SU-DHL-6 (cell line): Measurements from ENCODE around the gene CAPN3.
"Not testable (repeated sequence)": the region's sequence is repeated elsewhere in the genome, so short reads cannot be mapped to it uniquely, and the experiment has no call there.

Experiments used
- H2AFZ ChIP-seq: fragments of 200-600 bp; sonication (generic); 2 replicates; pipeline ENCODE4 v1.6.1; 2014; ENCODE audit warnings: low read depth, mild to moderate bottlenecking, moderate library complexity, mixed read lengths, antibody characterized with exemption, low read length; ENCODE audit not compliant: severe bottlenecking
- H3F3A ChIP-seq: fragments of 200-600 bp; shearing (Covaris generic); 2 replicates; pipeline ENCODE4 v1.6.0; 2016; ENCODE audit warnings: antibody characterized with exemption, mild to moderate bottlenecking; ENCODE audit not compliant: insufficient read depth
- H3K27ac ChIP-seq: fragments of 200-600 bp; sonication (generic); 2 replicates; pipeline ENCODE4 v1.5.1; 2016; ENCODE audit warnings: low read depth, mild to moderate bottlenecking, low read length, moderate library complexity, mixed read lengths
- H3K27me3 ChIP-seq: fragments of 200-600 bp; sonication (generic), shearing (Covaris generic); 2 replicates; pipeline ENCODE4 v1.6.0; 2014; ENCODE audit warnings: mild to moderate bottlenecking, low read length
- H3K36me3 ChIP-seq: fragments of 200-600 bp; sonication (generic); 2 replicates; pipeline ENCODE4 v1.6.1; 2014; ENCODE audit warnings: mild to moderate bottlenecking, low read length, mixed read lengths
- H3K4me2 ChIP-seq: fragments of 300-600, 200-600 bp; shearing (Covaris generic), sonication (generic); 2 replicates; pipeline ENCODE4 v1.6.0; 2014; ENCODE audit warnings: low read length, low read depth, mild to moderate bottlenecking; ENCODE audit not compliant: poor library complexity, severe bottlenecking
- H3K4me3 ChIP-seq: fragments of 200-600 bp; sonication (generic); 2 replicates; pipeline ENCODE4 v1.5.1; 2014; ENCODE audit warnings: antibody characterized with exemption, low read length, mild to moderate bottlenecking, mixed read lengths; ENCODE audit not compliant: insufficient read depth, poor library complexity, severe bottlenecking
- H3K79me2 ChIP-seq: fragments of 200-600 bp; sonication (generic); 2 replicates; pipeline ENCODE4 v1.6.1; 2014; ENCODE audit warnings: mild to moderate bottlenecking, low read length, moderate library complexity; ENCODE audit not compliant: insufficient read depth
- H3K9ac ChIP-seq: fragments of 200-600 bp; sonication (generic); 2 replicates; pipeline ENCODE4 v1.7.0; 2014; ENCODE audit warnings: mild to moderate bottlenecking, low read length
- H3K9me2 ChIP-seq: fragments of 200-600 bp; sonication (generic); replicated peaks from 2 replicates; pipeline ENCODE4 v1.6.1; 2014; ENCODE audit warnings: low read length; ENCODE audit not compliant: insufficient read depth
- H3K9me3 ChIP-seq: fragments of 200-600 bp; sonication (generic); 2 replicates; pipeline ENCODE4 v1.6.1; 2014; ENCODE audit warnings: low read length, mixed read lengths; ENCODE audit not compliant: insufficient read depth
- H4K20me1 ChIP-seq: fragments of 200-600 bp; sonication (generic); 2 replicates; pipeline ENCODE4 v1.6.1; 2014; ENCODE audit warnings: low read depth, mild to moderate bottlenecking, antibody characterized with exemption, low read length, moderate library complexity, mixed read lengths
- CTCF ChIP-seq: fragments of 200-600 bp; sonication (generic); IDR thresholded peaks from one replicate; pipeline ENCODE4 v1.5.1; 2017; ENCODE audit warnings: antibody characterized with exemption, mild to moderate bottlenecking, low read length, moderate library complexity; ENCODE audit not compliant: insufficient read depth, poor library complexity, severe bottlenecking
- EZH2phosphoT487 ChIP-seq: fragments of 200-600 bp; sonication (generic), shearing (Covaris generic); conservative IDR thresholded peaks from 2 replicates; pipeline ENCODE4 v1.6.1; 2018; ENCODE audit warnings: mild to moderate bottlenecking, antibody characterized with exemption, low read length, moderate library complexity, mixed read lengths

Gene CAPN3

GRCh38 chr15:42315521-42315920, 43.8 kb upstream of the CAPN3 start:
- no peaks in the 10 kb centered on the region for H3K79me2 ChIP-seq
- H3K9me2 ChIP-seq, result no peaks in the 10 kb centered on the region
- TF ChIP-seq EZH2phosphoT487 (no peak), CTCF (no peak)
- H3K4me2 ChIP-seq, result no peak overlapping the region
- no peak overlapping the region for H3K9ac ChIP-seq
- no peaks in the 10 kb centered on the region for H3K27me3 ChIP-seq
- no peak overlapping the region for H3K4me3 ChIP-seq
- no peaks in the 10 kb centered on the region for H3K36me3 ChIP-seq
- no peak overlapping the region for H2AFZ ChIP-seq
- no peak overlapping the region for H3K27ac ChIP-seq
- no peaks in the 10 kb centered on the region for H3F3A ChIP-seq
- no peaks in the 10 kb centered on the region for H4K20me1 ChIP-seq
- no peaks in the 10 kb centered on the region for H3K9me3 ChIP-seq

- not testable (repeated sequence) for H3K9me3 ChIP-seq, H3K27ac ChIP-seq, H3K4me2 ChIP-seq, H3K27me3 ChIP-seq, H3K79me2 ChIP-seq, H2AFZ ChIP-seq, H3K4me3 ChIP-seq, H3K9ac ChIP-seq, H3K9me2 ChIP-seq, H3K36me3 ChIP-seq, H4K20me1 ChIP-seq, H3F3A ChIP-seq
Observed at GRCh38 chr15:42316282-42316805, 43.0 kb upstream of the CAPN3 start.

- no peak overlapping the region for H2AFZ ChIP-seq
- TF ChIP-seq CTCF, result no peak
- no peak for TF ChIP-seq EZH2phosphoT487
- H3K36me3 ChIP-seq, result no peaks in the 10 kb centered on the region
Observed at GRCh38 chr15:42319206-42319605, 40.1 kb upstream of the CAPN3 start.

GRCh38 chr15:42324308-42324707, 35.0 kb upstream of the CAPN3 start:
- H3K9ac ChIP-seq, result no peak overlapping the region
- no peaks in the 10 kb centered on the region for H3K27me3 ChIP-seq
- TF ChIP-seq CTCF (no peak), EZH2phosphoT487 (no peak)
- H3K36me3 ChIP-seq, result no peaks in the 10 kb centered on the region
- no peaks in the 10 kb centered on the region for H4K20me1 ChIP-seq
- no peak overlapping the region for H3K4me2 ChIP-seq
- H3K27ac ChIP-seq, result no peak overlapping the region
- no peaks in the 10 kb centered on the region for H3F3A ChIP-seq
- H3K9me2 ChIP-seq, result no peaks in the 10 kb centered on the region
- H3K79me2 ChIP-seq, result no peaks in the 10 kb centered on the region
- H3K4me3 ChIP-seq, result no peak overlapping the region
- no peak overlapping the region for H2AFZ ChIP-seq
- no peaks in the 10 kb centered on the region for H3K9me3 ChIP-seq

More at GRCh38 chr15:42319206-42319605, 40.1 kb upstream of the CAPN3 start:
- no peak overlapping the region for H3K4me2 ChIP-seq
- H3K9me2 ChIP-seq, result no peaks in the 10 kb centered on the region
- no peak overlapping the region for H3K9ac ChIP-seq
- no peaks in the 10 kb centered on the region for H3F3A ChIP-seq
- H3K27me3 ChIP-seq, result no peaks in the 10 kb centered on the region
- H4K20me1 ChIP-seq, result no peaks in the 10 kb centered on the region
- no peaks in the 10 kb centered on the region for H3K79me2 ChIP-seq
- no peaks in the 10 kb centered on the region for H3K9me3 ChIP-seq
- no peak overlapping the region for H3K4me3 ChIP-seq
- H3K27ac ChIP-seq, result no peak overlapping the region
